ENCODE measurements around the gene MYO15A.

Gene MYO15A

DNA sequence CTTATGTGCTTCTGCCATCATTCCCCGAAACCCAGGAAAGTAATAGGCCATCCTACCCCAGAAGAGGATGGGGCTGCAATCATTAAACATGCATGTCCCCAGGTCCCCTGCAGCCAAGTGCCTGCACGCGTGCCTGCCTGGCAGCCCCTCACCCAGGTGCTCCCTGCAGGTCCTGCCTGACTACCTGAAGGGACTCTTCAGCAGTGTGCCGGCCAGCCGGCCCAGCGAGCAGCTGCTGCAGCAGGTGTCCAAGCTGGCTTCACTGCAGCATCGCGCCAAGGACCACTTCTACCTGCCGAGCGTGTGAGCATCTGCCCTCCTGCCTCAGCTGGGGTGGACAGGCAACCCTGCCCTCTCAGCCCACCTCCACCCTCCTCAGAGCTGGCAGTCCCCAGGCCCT is 58.9 kb downstream of the MYO15A start:
- H3K79me2 ChIP-seq = no peaks in the 10 kb centered on the region
- no peak overlapping the region for H3K4me3 ChIP-seq (ENCODE audit: low read depth, low read length)
- H3K9me3 ChIP-seq (ENCODE audit: control insufficient read depth, low read length) = no peaks in the 10 kb centered on the region
- no peak overlapping the region for H2AFZ ChIP-seq
- H3K36me3 ChIP-seq (ENCODE audit: control insufficient read depth, insufficient read depth, low read length) = no peaks in the 10 kb centered on the region
- H3K4me1 ChIP-seq = peaks cover 7% of the 10 kb centered on the region
- H3K4me2 ChIP-seq (ENCODE audit: low read length) = no peak overlapping the region
- no peak overlapping the region for H3K9ac ChIP-seq
- H3K27me3 ChIP-seq (ENCODE audit: control insufficient read depth, insufficient read depth, low read length) = no peaks in the 10 kb centered on the region
- TF ChIP-seq, protein P1, sequence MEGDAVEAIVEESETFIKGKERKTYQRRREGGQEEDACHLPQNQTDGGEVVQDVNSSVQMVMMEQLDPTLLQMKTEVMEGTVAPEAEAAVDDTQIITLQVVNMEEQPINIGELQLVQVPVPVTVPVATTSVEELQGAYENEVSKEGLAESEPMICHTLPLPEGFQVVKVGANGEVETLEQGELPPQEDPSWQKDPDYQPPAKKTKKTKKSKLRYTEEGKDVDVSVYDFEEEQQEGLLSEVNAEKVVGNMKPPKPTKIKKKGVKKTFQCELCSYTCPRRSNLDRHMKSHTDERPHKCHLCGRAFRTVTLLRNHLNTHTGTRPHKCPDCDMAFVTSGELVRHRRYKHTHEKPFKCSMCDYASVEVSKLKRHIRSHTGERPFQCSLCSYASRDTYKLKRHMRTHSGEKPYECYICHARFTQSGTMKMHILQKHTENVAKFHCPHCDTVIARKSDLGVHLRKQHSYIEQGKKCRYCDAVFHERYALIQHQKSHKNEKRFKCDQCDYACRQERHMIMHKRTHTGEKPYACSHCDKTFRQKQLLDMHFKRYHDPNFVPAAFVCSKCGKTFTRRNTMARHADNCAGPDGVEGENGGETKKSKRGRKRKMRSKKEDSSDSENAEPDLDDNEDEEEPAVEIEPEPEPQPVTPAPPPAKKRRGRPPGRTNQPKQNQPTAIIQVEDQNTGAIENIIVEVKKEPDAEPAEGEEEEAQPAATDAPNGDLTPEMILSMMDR (IDR thresholded peaks at IDR 0.05) = no peak
- H3K27ac ChIP-seq = no peak overlapping the region

DNA sequence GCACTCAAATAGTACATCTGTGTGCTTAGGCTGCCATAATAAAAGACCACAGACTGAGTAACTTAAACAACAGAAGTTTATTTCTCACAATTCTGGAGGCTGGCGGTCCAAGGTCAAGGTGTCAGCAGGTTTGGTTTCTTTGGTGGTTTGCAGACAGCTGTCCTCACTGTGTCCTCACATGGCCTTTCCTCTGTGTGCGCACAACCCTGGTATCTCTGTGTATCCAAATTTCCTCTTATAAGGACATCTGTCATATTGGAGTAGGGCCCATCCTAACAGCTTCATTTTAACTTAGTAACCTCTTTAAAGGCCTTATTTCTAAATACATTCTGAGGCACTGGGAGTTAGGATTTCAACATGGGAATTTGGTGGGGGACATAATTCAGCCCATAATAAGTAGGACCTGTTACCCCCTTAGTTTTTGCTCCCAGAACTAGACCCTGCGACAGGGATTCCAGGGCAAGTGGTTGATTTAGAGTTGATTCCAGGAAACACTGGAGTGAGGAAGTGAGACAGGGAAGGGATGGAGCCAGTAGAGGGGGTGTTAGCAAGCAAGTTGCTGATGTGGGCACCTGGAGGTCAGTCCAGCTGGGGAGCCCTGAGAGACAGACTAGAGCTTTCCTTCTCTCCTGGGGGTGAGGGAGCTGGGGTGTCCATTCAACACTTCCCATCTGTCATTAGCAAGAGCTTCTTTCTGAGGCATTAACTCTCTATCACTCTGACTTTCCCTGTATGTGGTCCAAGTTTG is 64.1 kb downstream of the MYO15A start:
- Histone ChIP-seq H2AFZ (no peak overlapping the region), H3K9ac (no peak overlapping the region), H3K9me3 (ENCODE audit: control insufficient read depth, low read length) (no peaks in the 10 kb centered on the region), H3K4me1 (no peaks in the 10 kb centered on the region), H3K79me2 (no peaks in the 10 kb centered on the region), H3K36me3 (ENCODE audit: control insufficient read depth, insufficient read depth, low read length) (no peaks in the 10 kb centered on the region), H3K4me3 (ENCODE audit: low read depth, low read length) (no peak overlapping the region), H3K4me2 (ENCODE audit: low read length) (no peak overlapping the region), H3K27me3 (ENCODE audit: control insufficient read depth, insufficient read depth, low read length) (no peaks in the 10 kb centered on the region), H3K27ac (no peak overlapping the region)
- TF ChIP-seq, protein P1 (IDR thresholded peaks at IDR 0.05) = no peak

DNA sequence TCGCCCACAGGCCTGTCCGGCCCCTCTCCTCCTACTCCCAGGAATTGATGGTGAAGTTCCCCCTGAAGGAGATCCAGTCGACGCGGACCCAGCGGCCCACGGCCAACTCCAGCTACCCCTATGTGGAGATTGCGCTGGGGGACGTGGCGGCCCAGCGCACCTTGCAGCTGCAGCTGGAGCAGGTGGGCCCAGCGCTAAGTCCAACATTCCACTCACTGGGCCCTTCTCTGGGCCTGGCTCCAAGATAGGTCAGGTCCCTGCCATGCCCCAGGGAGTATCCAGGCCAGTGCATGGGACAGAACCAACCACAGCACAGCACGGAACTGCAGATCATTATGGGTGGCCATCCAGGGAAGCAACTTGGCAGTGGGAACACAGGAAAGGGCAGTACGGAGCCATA is 65.2 kb downstream of the MYO15A start:
- Histone ChIP-seq H3K4me3 (ENCODE audit: low read depth, low read length) (no peak overlapping the region), H3K4me1 (no peaks in the 10 kb centered on the region), H3K79me2 (no peaks in the 10 kb centered on the region)

DNA sequence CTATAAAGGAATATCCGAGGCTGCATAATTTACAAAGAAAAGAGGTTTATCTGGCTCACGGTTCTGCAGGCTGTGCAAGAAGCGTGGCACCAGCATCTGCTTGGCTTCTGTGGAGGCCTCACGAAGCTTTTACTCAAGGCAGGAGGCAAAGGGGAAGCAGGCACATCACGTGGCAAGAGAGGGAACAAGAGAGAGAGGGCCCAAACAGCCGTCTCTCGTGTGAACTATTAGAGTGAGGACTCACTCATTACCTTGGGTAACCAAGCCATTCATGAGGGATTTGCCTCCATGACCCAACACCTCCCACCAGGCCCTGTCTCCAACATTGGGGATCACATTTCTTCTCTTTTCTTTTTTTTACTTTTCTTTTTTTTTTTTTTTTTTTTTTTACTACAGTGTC is 67.6 kb downstream of the MYO15A start:
- no peak overlapping the region for H3K4me3 ChIP-seq (ENCODE audit: low read depth, low read length)
- no peaks in the 10 kb centered on the region for H3K36me3 ChIP-seq (ENCODE audit: control insufficient read depth, insufficient read depth, low read length)
- H2AFZ ChIP-seq = no peak overlapping the region
- no peaks in the 10 kb centered on the region for H3K79me2 ChIP-seq
- H3K4me2 ChIP-seq (ENCODE audit: low read length) = no peak overlapping the region
- H3K9me3 ChIP-seq (ENCODE audit: control insufficient read depth, low read length) = no peaks in the 10 kb centered on the region
- H3K9ac ChIP-seq = no peak overlapping the region
- no peaks in the 10 kb centered on the region for H3K27me3 ChIP-seq (ENCODE audit: control insufficient read depth, insufficient read depth, low read length)
- no peak overlapping the region for H3K27ac ChIP-seq
- TF ChIP-seq, protein P1 (IDR thresholded peaks at IDR 0.05) = no peak
- H3K4me1 ChIP-seq = no peaks in the 10 kb centered on the region

More for the DNA sequence above, 65.2 kb downstream of the MYO15A start:
- Histone ChIP-seq H3K9me3 (ENCODE audit: control insufficient read depth, low read length) (no peaks in the 10 kb centered on the region), H3K36me3 (ENCODE audit: control insufficient read depth, insufficient read depth, low read length) (no peaks in the 10 kb centered on the region), H3K27me3 (ENCODE audit: control insufficient read depth, insufficient read depth, low read length) (no peaks in the 10 kb centered on the region), H3K27ac (no peak overlapping the region), H3K4me2 (ENCODE audit: low read length) (no peak overlapping the region), H3K9ac (no peak overlapping the region), H2AFZ (no peak overlapping the region)
- TF ChIP-seq, protein P1 (IDR thresholded peaks at IDR 0.05) = no peak

DNA sequence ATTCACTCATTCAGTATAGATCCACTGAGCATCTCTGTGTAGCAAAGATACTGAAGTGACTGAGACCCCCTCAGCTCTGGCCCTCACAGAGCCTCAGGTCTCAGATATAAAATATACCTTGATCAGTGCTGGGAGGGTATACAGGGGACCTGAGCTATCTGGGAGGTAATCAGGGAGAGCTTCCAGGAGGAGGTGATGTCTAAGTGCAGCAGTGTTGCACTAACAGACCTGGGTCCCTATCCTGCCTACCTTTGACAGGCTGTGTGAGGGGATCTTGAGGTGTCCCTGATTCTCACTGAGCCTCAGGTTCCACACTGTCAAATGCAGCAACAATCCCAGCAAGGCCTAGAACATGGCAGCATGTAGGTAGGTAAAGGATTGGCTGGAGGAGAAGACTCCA is 68.6 kb downstream of the MYO15A start:
- H2AFZ ChIP-seq = no peak overlapping the region
- no peaks in the 10 kb centered on the region for H3K79me2 ChIP-seq
- no peak overlapping the region for H3K4me2 ChIP-seq (ENCODE audit: low read length)
- H3K4me3 ChIP-seq (ENCODE audit: low read depth, low read length) = no peak overlapping the region
- H3K27me3 ChIP-seq (ENCODE audit: control insufficient read depth, insufficient read depth, low read length) = no peaks in the 10 kb centered on the region
- TF ChIP-seq, protein P1 (IDR thresholded peaks at IDR 0.05) = no peak
- no peak overlapping the region for H3K27ac ChIP-seq
- H3K36me3 ChIP-seq (ENCODE audit: control insufficient read depth, insufficient read depth, low read length) = no peaks in the 10 kb centered on the region
- H3K9me3 ChIP-seq (ENCODE audit: control insufficient read depth, low read length) = no peaks in the 10 kb centered on the region
- H3K9ac ChIP-seq = no peak overlapping the region
- peaks cover 3% of the 10 kb centered on the region for H3K4me1 ChIP-seq
